K562 (cell line): Measurements from ENCODE around the gene CACNA1C. TPM values are rescaled to one million over a fixed set of nuclear protein-coding genes. Genes with fewer than 3 reads are reported as not detected.

Source experiments
- CEBPZ ChIP-seq: fragments of 150-350 bp; IDR thresholded peaks from 2 replicates; pipeline ENCODE4 v1.6.1; 2014; ENCODE audit warnings: low read depth, mild to moderate bottlenecking, low read length, borderline replicate concordance
- E2F1 ChIP-seq: sonication (generic); formaldehyde crosslinking; IDR thresholded peaks from 2 replicates; pipeline ENCODE4 v1.8.1; 2023; ENCODE audit warnings: mild to moderate bottlenecking, missing genetic modification reagents, moderate library complexity
- ETV1 ChIP-seq: fragments of 450-650 bp; conservative IDR thresholded peaks from 2 replicates; pipeline ENCODE4 v1.6.1; 2016; ENCODE audit warnings: missing genetic modification characterization, control low read depth, low read depth, missing compliant biosample characterization
- FOXO4 ChIP-seq: fragments of 450-650 bp; formaldehyde crosslinking; IDR thresholded peaks from 2 replicates; pipeline ENCODE4 v1.4.0; 2020; ENCODE audit warnings: mild to moderate bottlenecking, moderate library complexity
- GTF2E2 ChIP-seq: fragments of 200-800 bp; sonication (Bioruptor generic); IDR thresholded peaks from 2 replicates; pipeline ENCODE4 v1.6.1; 2016; ENCODE audit warnings: missing genetic modification characterization, missing compliant biosample characterization
- HMGXB4 ChIP-seq: sonication (generic); formaldehyde crosslinking; IDR thresholded peaks from 2 replicates; pipeline ENCODE4 v1.8.1; 2023; ENCODE audit warnings: mild to moderate bottlenecking, missing genetic modification reagents
- MIER1 ChIP-seq: fragments of 450-650 bp; IDR thresholded peaks from 2 replicates; pipeline ENCODE4 v1.6.1; 2016; ENCODE audit warnings: antibody characterized with exemption, mild to moderate bottlenecking, low read depth
- NCOA1 ChIP-seq: fragments of 450-650 bp; IDR thresholded peaks from 2 replicates; pipeline ENCODE4 v1.6.1; 2016; ENCODE audit warnings: low read depth
- NRF1 ChIP-seq, 2 experiments: fragments of 450-650 bp; IDR thresholded peaks in 1 of 2; conservative IDR thresholded peaks in 1 of 2; 2 replicates each; pipeline ENCODE4 v1.6.1; 2014; ENCODE audit warnings: mild to moderate bottlenecking in 2 of 2
- PATZ1 ChIP-seq: fragments of 250-450 bp; sonication (Bioruptor Pico); IDR thresholded peaks from 2 replicates; pipeline ENCODE4 v1.5.0; 2020; ENCODE audit warnings: mild to moderate bottlenecking, borderline replicate concordance
- PHF20 ChIP-seq: fragments of 450-650 bp; IDR thresholded peaks from 2 replicates; pipeline ENCODE4 v1.6.1; 2018; ENCODE audit not compliant: partially characterized antibody
- PURB ChIP-seq: sonication (generic); formaldehyde crosslinking; IDR thresholded peaks from 2 replicates; pipeline ENCODE4 v1.9.0; 2021; ENCODE audit warnings: low read depth, mild to moderate bottlenecking, missing genetic modification reagents
- RB1 ChIP-seq: fragments of 450-650 bp; IDR thresholded peaks from 2 replicates; pipeline ENCODE4 v1.6.1; 2017; ENCODE audit warnings: low read depth, mild to moderate bottlenecking
- RBM14 ChIP-seq: fragments of 200-400 bp; formaldehyde crosslinking; IDR thresholded peaks from 2 replicates; pipeline ENCODE4 v1.6.1; 2018; ENCODE audit warnings: low read depth, mild to moderate bottlenecking, low read length, moderate library complexity, borderline replicate concordance; ENCODE audit not compliant: insufficient read depth
- SMAD1 ChIP-seq: fragments of 150-350 bp; IDR thresholded peaks from 2 replicates; pipeline ENCODE4 v1.6.1; 2014; ENCODE audit warnings: low read length, low read depth; ENCODE audit not compliant: partially characterized antibody
- ZNF12 ChIP-seq: sonication (generic); formaldehyde crosslinking; IDR thresholded peaks from 2 replicates; pipeline ENCODE4 v1.4.0; 2020; ENCODE audit warnings: mild to moderate bottlenecking, missing genetic modification reagents
- polyA plus RNA-seq, 8 experiments: library from polyadenylated mRNA; depleted of rRNA in 4 of 8; stranded (reverse) in 5 of 8; unstranded in 3 of 8; fragments of >200 nt; fragmentation: Nextera tagmentation in 2 of 8; fragmentation: Illumina TruSeq in 1 of 8; extraction: Ambion mirVana in 2 of 8; extraction: Trizol in 1 of 8; gene quantifications; 2 replicates each; pipeline versions ENCODE4 v1.2.1 to v1.2.3, GENCODE V29; 2011 to 2014; ENCODE audit warnings: inconsistent platforms in 1 of 8, missing spikeins in 1 of 8
- total RNA-seq, 7 experiments: library from RNA; depleted of rRNA in 6 of 7; stranded (reverse); fragments of >200 nt in 6 of 7; fragmentation: Illumina TruSeq in 2 of 7; extraction: Trizol in 2 of 7; gene quantifications; 2 replicates each; pipeline versions ENCODE4 v1.2.1 to v1.2.3, GENCODE V29; 2011 to 2021; ENCODE audit warnings: low replicate concordance in 1 of 7

The CACNA1C gene
- total and polyA plus RNA-seq, 9 of the 15 experiments (the other 6 are each of a cell fraction or from before 2014, with no cell fraction given): not detected

- TF ChIP-seq HMGXB4 (CRISPR knock-in tag) (no peak), GTF2E2 (tag) (no peak), MIER1 (no peak), RBM14 (no peak), CEBPZ (no peak), FOXO4 (no peak), NCOA1 (no peak), E2F1 (CRISPR knock-in tag) (no peak), NRF1 (conservative IDR thresholded peaks at IDR 0.05 in 1 of 2, IDR thresholded peaks at IDR 0.05 in 1 of 2) (peak; percentile 49 to 56), SMAD1 (no peak), RB1 (0 out of 2 replicates have a peak, but pooled peaks have one; percentile 16), PHF20 (peak; percentile 73), PATZ1 (CRISPR knock-in tag) (no peak), ZNF12 (CRISPR knock-in tag) (no peak), PURB (no peak), ETV1 (tag) (peak; percentile 73; the same call in 1 of the 2 replicates)
Measured at GRCh38 chr12:2004113-2004929, 48.5 kb upstream of the CACNA1C start, which contains the start of gene DCP1B (continued).
